Type B pancreatic cell (in vitro differentiated cells): ENCODE results near the gene IGF1R. TPM values are rescaled to one million over a fixed set of nuclear protein-coding genes. Genes with fewer than 3 reads are reported as not detected.
A peak's percentile ranks its signal among the peaks of the same experiment; 100 is the strongest.

Source experiments
- DNase-seq: peaks from one replicate; pipeline ENCODE4 v3.0.0; 2021; ENCODE audit warnings: mixed read lengths; ENCODE audit not compliant: unreplicated experiment; ENCODE audit errors: extremely low spot score
- H3K27ac Mint-ChIP-seq: 2 replicates; pipeline ENCODE4 v1.8.0; 2021; ENCODE audit warnings: mild to moderate bottlenecking, mixed read lengths
- H3K27me3 Mint-ChIP-seq: 2 replicates; pipeline ENCODE4 v1.8.0; 2021; ENCODE audit warnings: mixed read lengths
- H3K36me3 Mint-ChIP-seq: 2 replicates; pipeline ENCODE4 v1.8.0; 2021; ENCODE audit warnings: mixed read lengths
- H3K4me1 Mint-ChIP-seq: one replicate; pipeline ENCODE4 v1.8.0; 2021; ENCODE audit warnings: mixed read lengths; ENCODE audit not compliant: unreplicated experiment
- H3K4me3 Mint-ChIP-seq: 2 replicates; pipeline ENCODE4 v1.8.0; 2021; ENCODE audit warnings: mild to moderate bottlenecking, mixed read lengths
- H3K9me3 Mint-ChIP-seq: 2 replicates; pipeline ENCODE4 v1.8.0; 2021; ENCODE audit warnings: mixed read lengths
- total RNA-seq: library from RNA; stranded (reverse); gene quantifications from 2 replicates; pipeline ENCODE4 v1.2.1, GENCODE V29; 2021; ENCODE audit warnings: low replicate concordance
- TF ChIP-seq, protein P1 (sequence below): fragments of 200-600 bp; sonication (generic); conservative IDR thresholded peaks from 2 replicates; pipeline ENCODE4 v1.5.0; 2021; ENCODE audit warnings: antibody characterized with exemption, mild to moderate bottlenecking

IGF1R gene
- total RNA-seq, 1 donor from 2014 or later = 87.1 TPM

DNA sequence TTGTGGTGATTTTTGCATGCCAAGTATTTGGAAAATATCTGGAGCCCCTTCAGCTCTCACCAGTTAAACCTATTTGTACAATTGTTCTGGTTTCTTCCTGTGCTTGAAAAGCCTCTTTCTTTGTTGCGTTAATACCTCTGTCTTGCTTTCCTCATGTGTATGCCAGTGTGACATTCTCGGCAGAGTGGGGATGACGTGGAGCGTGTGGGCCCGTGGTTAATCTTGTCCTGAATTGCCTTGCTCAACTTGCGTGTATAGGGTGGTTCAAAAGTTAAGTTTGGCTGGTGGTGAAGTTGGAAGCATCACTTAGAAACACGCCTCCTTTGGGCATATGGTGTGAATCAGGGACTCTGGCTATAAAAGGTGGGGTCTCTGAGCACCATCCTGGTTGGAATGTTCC is 67.1 kb downstream of the IGF1R start:
- H3K9me3 Mint-ChIP-seq = peaks cover 10% of the 10 kb centered on the region
- peak overlapping the region; percentile 8 for H3K27ac Mint-ChIP-seq
- TF ChIP-seq, protein P1, sequence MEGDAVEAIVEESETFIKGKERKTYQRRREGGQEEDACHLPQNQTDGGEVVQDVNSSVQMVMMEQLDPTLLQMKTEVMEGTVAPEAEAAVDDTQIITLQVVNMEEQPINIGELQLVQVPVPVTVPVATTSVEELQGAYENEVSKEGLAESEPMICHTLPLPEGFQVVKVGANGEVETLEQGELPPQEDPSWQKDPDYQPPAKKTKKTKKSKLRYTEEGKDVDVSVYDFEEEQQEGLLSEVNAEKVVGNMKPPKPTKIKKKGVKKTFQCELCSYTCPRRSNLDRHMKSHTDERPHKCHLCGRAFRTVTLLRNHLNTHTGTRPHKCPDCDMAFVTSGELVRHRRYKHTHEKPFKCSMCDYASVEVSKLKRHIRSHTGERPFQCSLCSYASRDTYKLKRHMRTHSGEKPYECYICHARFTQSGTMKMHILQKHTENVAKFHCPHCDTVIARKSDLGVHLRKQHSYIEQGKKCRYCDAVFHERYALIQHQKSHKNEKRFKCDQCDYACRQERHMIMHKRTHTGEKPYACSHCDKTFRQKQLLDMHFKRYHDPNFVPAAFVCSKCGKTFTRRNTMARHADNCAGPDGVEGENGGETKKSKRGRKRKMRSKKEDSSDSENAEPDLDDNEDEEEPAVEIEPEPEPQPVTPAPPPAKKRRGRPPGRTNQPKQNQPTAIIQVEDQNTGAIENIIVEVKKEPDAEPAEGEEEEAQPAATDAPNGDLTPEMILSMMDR = no peak
- H3K4me1 Mint-ChIP-seq = peaks cover 71% of the 10 kb centered on the region
- H3K36me3 Mint-ChIP-seq = peaks cover 15% of the 10 kb centered on the region
- no peaks in the 10 kb centered on the region for H3K27me3 Mint-ChIP-seq
- no peak overlapping the region for H3K4me3 Mint-ChIP-seq
- DNase-seq = no peak

DNA sequence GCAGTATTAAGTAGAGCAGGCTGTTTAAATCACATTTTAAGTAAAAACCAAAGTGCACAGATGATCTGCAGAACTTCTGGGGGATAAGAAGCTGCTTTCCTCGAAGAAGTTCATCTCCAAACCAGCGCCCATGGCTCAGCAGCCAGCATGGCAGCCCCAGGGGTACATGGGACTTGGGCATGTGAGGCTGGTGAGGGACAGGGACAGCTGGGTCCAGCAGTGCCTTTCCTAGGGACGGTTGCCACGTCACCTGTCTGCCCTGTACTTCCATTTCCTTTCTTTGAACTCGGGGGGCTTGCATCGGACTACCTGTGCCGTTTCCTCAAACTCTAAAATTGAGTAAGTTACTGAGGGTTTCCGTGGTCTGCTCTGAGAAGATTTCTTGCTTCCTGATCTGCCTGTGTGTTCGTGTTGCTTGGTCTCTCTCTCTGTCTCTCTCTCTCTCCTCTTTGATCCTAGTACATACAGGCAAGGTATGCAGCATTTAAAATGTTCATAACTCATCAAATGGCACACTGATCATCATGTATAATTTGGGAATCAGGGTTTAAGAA is 67.6 kb downstream of the IGF1R start:
- TF ChIP-seq, protein P1 = no peak
- peaks cover 10% of the 10 kb centered on the region for H3K9me3 Mint-ChIP-seq
- H3K4me3 Mint-ChIP-seq = no peak overlapping the region
- peaks cover 77% of the 10 kb centered on the region for H3K4me1 Mint-ChIP-seq
- H3K36me3 Mint-ChIP-seq = peaks cover 15% of the 10 kb centered on the region
- no peaks in the 10 kb centered on the region for H3K27me3 Mint-ChIP-seq
- no peak overlapping the region for H3K27ac Mint-ChIP-seq
- DNase-seq = no peak

GRCh38 chr15:98717371-98717770 is 69.0 kb downstream of the IGF1R start:
- peaks cover 5% of the 10 kb centered on the region for H3K36me3 Mint-ChIP-seq
- no peaks in the 10 kb centered on the region for H3K27me3 Mint-ChIP-seq

GRCh38 chr15:98717942-98718341 is 69.6 kb downstream of the IGF1R start:
- no peaks in the 10 kb centered on the region for H3K9me3 Mint-ChIP-seq
- no peak overlapping the region for H3K4me3 Mint-ChIP-seq
- H3K27me3 Mint-ChIP-seq = no peaks in the 10 kb centered on the region
- H3K27ac Mint-ChIP-seq = no peak overlapping the region
- TF ChIP-seq, protein P1 = no peak
- peak; percentile 27 for DNase-seq
- peaks cover 3% of the 10 kb centered on the region for H3K36me3 Mint-ChIP-seq
- H3K4me1 Mint-ChIP-seq = peaks cover 92% of the 10 kb centered on the region

More at GRCh38 chr15:98717371-98717770, 69.0 kb downstream of the IGF1R start:
- peaks cover under 1% of the 10 kb centered on the region for H3K9me3 Mint-ChIP-seq
- TF ChIP-seq, protein P1 = no peak
- H3K4me3 Mint-ChIP-seq = no peak overlapping the region
- H3K4me1 Mint-ChIP-seq = peaks cover 87% of the 10 kb centered on the region
- DNase-seq = no peak
- H3K27ac Mint-ChIP-seq = no peak overlapping the region

GRCh38 chr15:98718426-98719136 is 70.2 kb downstream of the IGF1R start:
- H3K27ac Mint-ChIP-seq = peak overlapping the region; percentile 54
- H3K4me1 Mint-ChIP-seq = peaks cover 92% of the 10 kb centered on the region
- DNase-seq = no peak
- no peaks in the 10 kb centered on the region for H3K36me3 Mint-ChIP-seq
- no peaks in the 10 kb centered on the region for H3K9me3 Mint-ChIP-seq
- TF ChIP-seq, protein P1 = no peak
- H3K27me3 Mint-ChIP-seq = no peaks in the 10 kb centered on the region
- H3K4me3 Mint-ChIP-seq = peak overlapping the region; percentile 51
